Measurements from ENCODE around the gene CLDN6. TPM values are rescaled to one million over a fixed set of nuclear protein-coding genes. Genes with fewer than 3 reads are reported as not detected.

Gene CLDN6
- total and polyA plus RNA-seq, 9 of the 15 experiments (the other 6 are each of a cell fraction or from before 2014, with no cell fraction given) = 0.22 to 0.75 (median 0.38) TPM; not detected in 3

- TF ChIP-seq ZNF318 (IDR thresholded peaks at IDR 0.05; ENCODE audit: borderline replicate concordance in 1 of 2, low read depth in 1 of 2) = no peak
- TF ChIP-seq TBP (optimal IDR thresholded peaks at IDR 0.05; ENCODE audit: low read depth, low read length) = no peak
- peak; percentile 35 for TF ChIP-seq CCNT2 (IDR thresholded peaks at IDR 0.05; ENCODE audit: borderline replicate concordance, extremely low read depth, insufficient read length, low read depth, low read length)
- TF ChIP-seq E2F3 (CRISPR knock-in tag; IDR thresholded peaks at IDR 0.05) = no peak
- no peak for TF ChIP-seq CEBPB (tag; IDR thresholded peaks at IDR 0.05)
- TF ChIP-seq CREM (IDR thresholded peaks at IDR 0.05; ENCODE audit: low read depth) = no peak
- TF ChIP-seq ETV5 (CRISPR knock-in tag; IDR thresholded peaks at IDR 0.05; ENCODE audit: low read depth) = peak; percentile 52; the same call in 1 of the 2 replicates
- no peak for TF ChIP-seq NCOA1 (IDR thresholded peaks at IDR 0.05; ENCODE audit: low read depth)
- TF ChIP-seq NFRKB (IDR thresholded peaks at IDR 0.05; ENCODE audit: low read depth) = no peak
- no peak for TF ChIP-seq ZNF584 (CRISPR knock-in tag; IDR thresholded peaks at IDR 0.05; ENCODE audit: low read depth)
- TF ChIP-seq JUND (IDR thresholded peaks at IDR 0.05; ENCODE audit: borderline replicate concordance, low read depth, low read length) = peak; percentile 43; the same call in 1 of the 2 replicates
- TF ChIP-seq JUND (tag; IDR thresholded peaks at IDR 0.05; ENCODE audit: borderline replicate concordance, low read depth, low read length) = no peak
- no peak for TF ChIP-seq KLF1 (tag; IDR thresholded peaks at IDR 0.05)
- peak; percentile 65 to 68; a peak in 1 of 4 replicates for TF ChIP-seq SIN3A (IDR thresholded peaks at IDR 0.05; ENCODE audit: borderline replicate concordance in 2 of 2, control insufficient read depth in 1 of 2, low read depth in 2 of 2, low read length in 2 of 2)
- TF ChIP-seq RAD21 (CRISPR knock-in tag; conservative IDR thresholded peaks at IDR 0.05 in 1 of 2, IDR thresholded peaks at IDR 0.05 in 1 of 2) = peak; percentile 36 to 37; a peak in 3 of 4 replicates
Measured at GRCh38 chr16:3021449-3022207, 3.6 kb upstream of the CLDN6 start (continued).

Data from K562 (cell line).